Nephron progenitor cell (in vitro differentiated cells): ENCODE data around the gene PNMT.

ENCODE experiments used
- DNase-seq: peaks from one replicate; pipeline ENCODE4 v3.0.0; 2021
- H3K27ac Mint-ChIP-seq: 2 replicates; pipeline ENCODE4 v1.8.0; 2021; ENCODE audit warnings: mild to moderate bottlenecking, moderate library complexity, mixed read lengths
- H3K27me3 Mint-ChIP-seq: 2 replicates; pipeline ENCODE4 v1.8.0; 2021; ENCODE audit warnings: mild to moderate bottlenecking, low read depth, mixed read lengths; ENCODE audit not compliant: poor library complexity
- H3K36me3 Mint-ChIP-seq: 2 replicates; pipeline ENCODE4 v1.8.0; 2021; ENCODE audit warnings: low read depth, mixed read lengths
- H3K4me1 Mint-ChIP-seq: 2 replicates; pipeline ENCODE4 v1.8.0; 2021; ENCODE audit warnings: mixed read lengths
- H3K4me3 Mint-ChIP-seq: 2 replicates; pipeline ENCODE4 v1.8.0; 2021; ENCODE audit warnings: mild to moderate bottlenecking, moderate library complexity, mixed read lengths
- H3K9me3 Mint-ChIP-seq: 2 replicates; pipeline ENCODE4 v1.8.0; 2021; ENCODE audit warnings: mild to moderate bottlenecking, moderate library complexity, mixed read lengths
- TF ChIP-seq, protein P1 (sequence below): fragments of 200-600 bp; sonication (generic); IDR thresholded peaks from 2 replicates; pipeline ENCODE4 v1.5.0; 2021; ENCODE audit warnings: antibody characterized with exemption

The PNMT gene

DNA sequence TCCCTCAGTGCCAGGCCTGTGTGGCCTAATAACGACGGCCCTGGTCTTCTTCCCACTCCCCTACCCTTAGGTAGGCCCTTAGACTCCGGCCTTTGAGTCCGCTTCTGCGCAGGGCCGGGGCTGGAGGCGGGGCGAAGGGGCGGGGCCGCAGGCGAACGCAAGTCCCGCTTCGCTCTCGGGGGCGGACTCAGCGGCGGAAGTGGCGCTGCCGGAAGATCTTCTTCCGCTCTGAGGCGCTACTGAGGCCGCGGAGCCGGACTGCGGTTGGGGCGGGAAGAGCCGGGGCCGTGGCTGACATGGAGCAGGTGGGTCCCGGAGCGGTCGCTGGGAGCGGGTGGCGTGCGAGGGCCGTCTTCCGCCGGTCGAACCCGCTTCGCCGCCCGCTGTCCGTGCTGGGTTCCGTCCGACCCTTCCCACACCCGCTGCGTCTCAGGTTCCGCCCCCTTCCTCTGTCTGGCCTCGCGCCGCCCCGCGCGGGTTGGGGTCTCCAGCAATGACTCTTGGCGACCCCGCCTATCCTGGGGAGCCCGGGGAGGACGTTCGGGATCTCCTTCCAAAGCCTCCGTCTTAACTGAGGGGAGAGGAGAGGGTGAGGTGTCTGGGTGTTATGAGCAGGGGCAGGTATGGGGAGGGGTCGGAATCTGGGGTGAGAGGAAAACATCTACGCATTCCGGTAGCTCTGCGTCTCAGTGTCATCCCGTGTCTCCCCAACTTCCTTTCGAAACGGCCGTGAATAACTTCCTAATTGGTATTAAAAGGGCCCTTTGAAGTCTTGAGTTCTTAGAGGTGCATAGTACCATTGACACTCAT lies 31.1 kb upstream of the PNMT start, which contains the start of gene STARD3:
TSS of gene STARD3 (plus strand) at position 218 of the 810 bp plus-strand sequence. CDS start 16,388 bp downstream, outside the sequence.
- Mint-ChIP-seq H3K9me3 (no peaks in the 10 kb centered on the region), H3K27ac (peak within 1 kb of the TSS; percentile 20), H3K4me3 (peak within 1 kb of the TSS; percentile 91), H3K27me3 (peaks cover 7% of the 10 kb centered on the region), H3K4me1 (peaks cover 91% of the 10 kb centered on the region), H3K36me3 (no peaks in the 10 kb centered on the region)
- DNase-seq: peak; percentile 95
- TF ChIP-seq, protein P1, sequence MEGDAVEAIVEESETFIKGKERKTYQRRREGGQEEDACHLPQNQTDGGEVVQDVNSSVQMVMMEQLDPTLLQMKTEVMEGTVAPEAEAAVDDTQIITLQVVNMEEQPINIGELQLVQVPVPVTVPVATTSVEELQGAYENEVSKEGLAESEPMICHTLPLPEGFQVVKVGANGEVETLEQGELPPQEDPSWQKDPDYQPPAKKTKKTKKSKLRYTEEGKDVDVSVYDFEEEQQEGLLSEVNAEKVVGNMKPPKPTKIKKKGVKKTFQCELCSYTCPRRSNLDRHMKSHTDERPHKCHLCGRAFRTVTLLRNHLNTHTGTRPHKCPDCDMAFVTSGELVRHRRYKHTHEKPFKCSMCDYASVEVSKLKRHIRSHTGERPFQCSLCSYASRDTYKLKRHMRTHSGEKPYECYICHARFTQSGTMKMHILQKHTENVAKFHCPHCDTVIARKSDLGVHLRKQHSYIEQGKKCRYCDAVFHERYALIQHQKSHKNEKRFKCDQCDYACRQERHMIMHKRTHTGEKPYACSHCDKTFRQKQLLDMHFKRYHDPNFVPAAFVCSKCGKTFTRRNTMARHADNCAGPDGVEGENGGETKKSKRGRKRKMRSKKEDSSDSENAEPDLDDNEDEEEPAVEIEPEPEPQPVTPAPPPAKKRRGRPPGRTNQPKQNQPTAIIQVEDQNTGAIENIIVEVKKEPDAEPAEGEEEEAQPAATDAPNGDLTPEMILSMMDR: no peak

DNA sequence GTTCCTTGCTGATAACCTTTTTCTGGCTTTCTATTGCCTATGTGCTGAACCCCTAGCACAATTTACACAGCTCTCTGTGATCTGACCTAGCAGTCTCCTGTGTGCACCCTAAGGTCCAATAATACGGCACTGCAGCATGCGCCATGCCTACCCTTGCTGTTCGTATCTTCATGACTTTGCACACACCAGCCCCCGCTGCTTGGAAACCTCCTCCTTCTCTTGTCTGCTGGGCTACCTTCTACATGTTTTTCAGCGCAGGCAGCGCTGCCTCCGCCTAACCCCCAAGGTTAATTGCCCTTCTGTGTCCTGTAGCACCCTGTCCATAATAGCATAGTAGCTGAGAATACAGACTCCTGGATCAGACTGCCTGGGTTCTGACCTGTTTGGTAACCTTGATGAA lies 29.9 kb upstream of the PNMT start:
- Mint-ChIP-seq H3K9me3 (no peaks in the 10 kb centered on the region), H3K4me3 (peak overlapping the region; percentile 91), H3K27ac (no peak overlapping the region), H3K36me3 (no peaks in the 10 kb centered on the region), H3K4me1 (peaks cover 91% of the 10 kb centered on the region), H3K27me3 (peaks cover 4% of the 10 kb centered on the region)
- no peak for DNase-seq
- TF ChIP-seq, protein P1: no peak

DNA sequence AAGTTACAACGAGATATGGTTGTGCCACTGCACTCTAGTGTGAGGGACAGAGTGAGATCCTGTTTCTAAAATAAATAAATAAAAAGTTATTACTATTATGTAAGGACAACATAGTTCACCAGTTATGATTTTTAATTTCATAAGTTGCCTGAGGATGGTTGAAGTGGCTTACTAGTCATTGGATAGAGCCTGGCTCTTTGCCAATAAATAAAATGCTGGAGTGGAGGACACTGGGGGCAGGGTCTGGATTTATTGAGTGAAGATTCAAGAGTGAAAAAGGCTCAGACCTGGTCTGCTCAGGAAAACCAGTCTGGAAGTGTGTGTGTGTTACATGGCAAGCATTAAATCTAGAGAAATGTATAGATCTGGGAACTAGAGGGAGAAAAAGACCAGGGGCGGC lies 29.2 kb upstream of the PNMT start:
- peak overlapping the region; percentile 8 for H3K4me3 Mint-ChIP-seq
- H3K36me3 Mint-ChIP-seq: no peaks in the 10 kb centered on the region
- no peak for DNase-seq
- no peak overlapping the region for H3K27ac Mint-ChIP-seq
- TF ChIP-seq, protein P1: no peak
- H3K4me1 Mint-ChIP-seq: peaks cover 91% of the 10 kb centered on the region
- H3K27me3 Mint-ChIP-seq: peaks cover 4% of the 10 kb centered on the region
- no peaks in the 10 kb centered on the region for H3K9me3 Mint-ChIP-seq

DNA sequence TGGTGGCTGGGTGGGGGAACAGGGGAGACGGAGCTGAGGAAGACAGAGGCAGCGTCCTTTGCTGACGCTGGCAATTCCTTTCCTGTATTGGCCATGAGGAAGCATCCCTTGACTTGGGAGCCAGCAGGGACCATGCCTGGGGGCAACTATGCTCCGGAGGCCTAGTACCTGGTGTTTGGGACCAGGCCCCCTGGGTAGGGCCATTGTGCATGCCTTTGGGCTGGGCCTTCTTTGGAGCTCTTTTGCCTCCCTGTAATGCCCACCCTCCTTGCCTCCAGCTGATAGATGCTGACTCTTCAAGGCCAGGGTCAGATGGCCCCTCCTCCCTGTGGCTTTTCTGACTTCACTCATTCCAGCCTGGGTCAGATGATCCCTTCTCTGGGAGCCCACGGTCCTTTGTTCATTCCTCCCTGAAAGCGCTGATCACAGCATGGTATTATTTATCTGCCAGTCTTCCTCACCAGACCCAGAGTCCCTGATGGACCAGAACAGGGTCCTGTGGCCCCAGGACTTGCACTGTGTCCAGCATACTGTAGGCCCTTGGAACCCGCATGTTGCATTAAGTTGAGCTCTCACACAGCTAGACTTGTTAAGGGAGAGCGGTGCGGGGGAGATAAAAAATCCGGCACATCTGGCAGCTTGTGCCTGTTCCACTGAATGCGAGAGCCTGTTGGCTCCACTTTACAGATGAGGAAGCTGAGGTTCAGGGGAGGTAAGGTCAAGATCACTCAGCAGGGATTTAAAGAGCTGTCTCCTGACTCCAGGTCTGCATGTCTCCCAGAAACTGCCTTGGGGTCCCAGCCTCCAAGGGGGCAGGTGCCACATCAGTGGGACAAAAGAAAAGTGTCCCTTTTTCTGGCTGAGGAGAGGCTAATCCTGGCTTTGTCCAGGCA lies 28.4 kb upstream of the PNMT start:
- TF ChIP-seq, protein P1: no peak
- H3K4me3 Mint-ChIP-seq: peak overlapping the region; percentile 8
- H3K4me1 Mint-ChIP-seq: peaks cover 91% of the 10 kb centered on the region
- H3K9me3 Mint-ChIP-seq: no peaks in the 10 kb centered on the region
- peaks cover 4% of the 10 kb centered on the region for H3K27me3 Mint-ChIP-seq
- H3K27ac Mint-ChIP-seq: no peak overlapping the region
- DNase-seq: no peak
- no peaks in the 10 kb centered on the region for H3K36me3 Mint-ChIP-seq

DNA sequence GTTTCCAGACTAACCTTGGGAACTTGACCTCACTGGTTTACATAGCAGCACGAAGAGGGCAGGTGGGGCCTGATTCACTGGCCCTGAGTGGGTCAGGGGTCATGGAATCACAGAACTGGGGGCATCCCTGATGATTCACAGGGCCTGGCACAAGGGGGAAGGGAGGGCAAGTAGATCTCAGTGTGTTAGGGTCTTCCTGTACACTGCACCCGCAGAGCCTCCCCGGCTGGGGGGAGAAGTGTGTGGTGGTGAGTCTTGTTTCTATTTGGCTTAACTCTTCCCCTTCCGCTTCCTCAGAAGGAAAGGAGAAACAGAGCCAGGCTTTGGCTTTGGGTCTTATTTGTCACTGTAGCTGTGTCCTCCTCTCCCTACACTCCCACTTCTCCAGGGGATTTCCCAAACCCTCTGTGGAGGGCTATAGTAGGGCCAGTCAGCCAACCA lies 27.6 kb upstream of the PNMT start:
- Mint-ChIP-seq H3K36me3 (no peaks in the 10 kb centered on the region), H3K27me3 (peaks cover 4% of the 10 kb centered on the region), H3K27ac (no peak overlapping the region), H3K9me3 (no peaks in the 10 kb centered on the region), H3K4me1 (peaks cover 92% of the 10 kb centered on the region), H3K4me3 (no peak overlapping the region)
- TF ChIP-seq, protein P1: no peak
- DNase-seq: no peak
